SU-DHL-6 (cell line): ENCODE data around the gene STK32B.

Experiments
- H2AFZ ChIP-seq: fragments of 200-600 bp; sonication (generic); 2 replicates; pipeline ENCODE4 v1.6.1; 2014; ENCODE audit warnings: low read depth, mild to moderate bottlenecking, moderate library complexity, mixed read lengths, antibody characterized with exemption, low read length; ENCODE audit not compliant: severe bottlenecking
- H3F3A ChIP-seq: fragments of 200-600 bp; shearing (Covaris generic); 2 replicates; pipeline ENCODE4 v1.6.0; 2016; ENCODE audit warnings: antibody characterized with exemption, mild to moderate bottlenecking; ENCODE audit not compliant: insufficient read depth
- H3K27ac ChIP-seq: fragments of 200-600 bp; sonication (generic); 2 replicates; pipeline ENCODE4 v1.5.1; 2016; ENCODE audit warnings: low read depth, mild to moderate bottlenecking, low read length, moderate library complexity, mixed read lengths
- H3K27me3 ChIP-seq: fragments of 200-600 bp; sonication (generic), shearing (Covaris generic); 2 replicates; pipeline ENCODE4 v1.6.0; 2014; ENCODE audit warnings: mild to moderate bottlenecking, low read length
- H3K36me3 ChIP-seq: fragments of 200-600 bp; sonication (generic); 2 replicates; pipeline ENCODE4 v1.6.1; 2014; ENCODE audit warnings: mild to moderate bottlenecking, low read length, mixed read lengths
- H3K4me2 ChIP-seq: fragments of 300-600, 200-600 bp; shearing (Covaris generic), sonication (generic); 2 replicates; pipeline ENCODE4 v1.6.0; 2014; ENCODE audit warnings: low read length, low read depth, mild to moderate bottlenecking; ENCODE audit not compliant: poor library complexity, severe bottlenecking
- H3K4me3 ChIP-seq: fragments of 200-600 bp; sonication (generic); 2 replicates; pipeline ENCODE4 v1.5.1; 2014; ENCODE audit warnings: antibody characterized with exemption, low read length, mild to moderate bottlenecking, mixed read lengths; ENCODE audit not compliant: insufficient read depth, poor library complexity, severe bottlenecking
- H3K79me2 ChIP-seq: fragments of 200-600 bp; sonication (generic); 2 replicates; pipeline ENCODE4 v1.6.1; 2014; ENCODE audit warnings: mild to moderate bottlenecking, low read length, moderate library complexity; ENCODE audit not compliant: insufficient read depth
- H3K9ac ChIP-seq: fragments of 200-600 bp; sonication (generic); 2 replicates; pipeline ENCODE4 v1.7.0; 2014; ENCODE audit warnings: mild to moderate bottlenecking, low read length
- H3K9me2 ChIP-seq: fragments of 200-600 bp; sonication (generic); replicated peaks from 2 replicates; pipeline ENCODE4 v1.6.1; 2014; ENCODE audit warnings: low read length; ENCODE audit not compliant: insufficient read depth
- H3K9me3 ChIP-seq: fragments of 200-600 bp; sonication (generic); 2 replicates; pipeline ENCODE4 v1.6.1; 2014; ENCODE audit warnings: low read length, mixed read lengths; ENCODE audit not compliant: insufficient read depth
- H4K20me1 ChIP-seq: fragments of 200-600 bp; sonication (generic); 2 replicates; pipeline ENCODE4 v1.6.1; 2014; ENCODE audit warnings: low read depth, mild to moderate bottlenecking, antibody characterized with exemption, low read length, moderate library complexity, mixed read lengths
- CTCF ChIP-seq: fragments of 200-600 bp; sonication (generic); IDR thresholded peaks from one replicate; pipeline ENCODE4 v1.5.1; 2017; ENCODE audit warnings: antibody characterized with exemption, mild to moderate bottlenecking, low read length, moderate library complexity; ENCODE audit not compliant: insufficient read depth, poor library complexity, severe bottlenecking
- EZH2phosphoT487 ChIP-seq: fragments of 200-600 bp; sonication (generic), shearing (Covaris generic); conservative IDR thresholded peaks from 2 replicates; pipeline ENCODE4 v1.6.1; 2018; ENCODE audit warnings: mild to moderate bottlenecking, antibody characterized with exemption, low read length, moderate library complexity, mixed read lengths

STK32B gene

GRCh38 chr4:5133201-5133600 is 81.9 kb downstream of the STK32B start:
- no peak overlapping the region for H3K4me2 ChIP-seq
- no peaks in the 10 kb centered on the region for H3F3A ChIP-seq
- no peaks in the 10 kb centered on the region for H3K9me3 ChIP-seq
- no peaks in the 10 kb centered on the region for H3K9me2 ChIP-seq
- H3K36me3 ChIP-seq, result no peaks in the 10 kb centered on the region
- H3K27ac ChIP-seq, result no peak overlapping the region
- no peak for TF ChIP-seq EZH2phosphoT487
- no peak for TF ChIP-seq CTCF
- no peak overlapping the region for H2AFZ ChIP-seq
- no peaks in the 10 kb centered on the region for H3K79me2 ChIP-seq
- H3K4me3 ChIP-seq, result no peak overlapping the region
- H3K9ac ChIP-seq, result no peak overlapping the region
- H3K27me3 ChIP-seq, result no peaks in the 10 kb centered on the region
- H4K20me1 ChIP-seq, result no peaks in the 10 kb centered on the region

DNA sequence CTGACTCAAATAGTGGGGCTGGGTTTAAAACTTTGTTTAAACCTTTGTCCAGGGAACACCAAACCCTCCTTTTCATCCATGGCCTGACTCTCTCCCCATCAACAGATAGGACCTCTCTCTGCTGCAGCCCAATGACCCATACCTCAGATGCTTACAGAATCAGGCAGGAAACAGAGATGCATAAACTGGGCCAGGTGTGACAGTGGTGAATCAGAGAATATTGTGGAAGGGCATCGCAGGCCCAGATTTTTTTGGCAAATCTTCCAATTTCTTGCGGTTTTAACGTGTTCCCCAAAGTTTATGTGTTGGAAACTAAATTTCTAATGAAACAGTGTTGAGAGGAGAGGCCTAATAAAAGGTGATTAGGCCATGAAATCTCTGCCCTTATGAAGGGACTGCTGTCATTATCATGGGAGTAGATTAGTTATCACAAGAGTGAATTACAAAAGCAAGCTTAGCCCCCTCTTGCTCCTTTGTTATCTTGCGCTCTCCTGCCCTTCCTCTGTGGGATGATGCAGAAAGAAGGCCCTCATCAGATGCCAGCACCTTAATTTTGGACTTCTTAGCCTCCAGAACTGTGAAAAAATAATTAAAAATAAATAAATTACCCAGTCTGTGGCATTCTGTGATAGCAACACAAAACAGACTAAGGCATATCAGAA is 82.8 kb downstream of the STK32B start:
- Histone ChIP-seq H3K27me3 (no peaks in the 10 kb centered on the region), H3K9ac (no peak overlapping the region), H3K79me2 (no peaks in the 10 kb centered on the region), H3K4me3 (no peak overlapping the region), H3K27ac (no peak overlapping the region), H3K9me2 (no peaks in the 10 kb centered on the region), H3K4me2 (no peak overlapping the region), H3K36me3 (no peaks in the 10 kb centered on the region), H3K9me3 (no peaks in the 10 kb centered on the region), H2AFZ (no peak overlapping the region), H4K20me1 (no peaks in the 10 kb centered on the region), H3F3A (no peaks in the 10 kb centered on the region)
- no peak for TF ChIP-seq CTCF
- no peak for TF ChIP-seq EZH2phosphoT487

- H3K4me3 ChIP-seq, result no peak overlapping the region
- H3K9ac ChIP-seq, result no peak overlapping the region
- H2AFZ ChIP-seq, result no peak overlapping the region
- H3K27ac ChIP-seq, result no peak overlapping the region
- H3K4me2 ChIP-seq, result no peak overlapping the region
- no peaks in the 10 kb centered on the region for H3K9me3 ChIP-seq
- no peaks in the 10 kb centered on the region for H3K9me2 ChIP-seq
- H3K27me3 ChIP-seq, result no peaks in the 10 kb centered on the region
- no peaks in the 10 kb centered on the region for H4K20me1 ChIP-seq
- no peaks in the 10 kb centered on the region for H3K36me3 ChIP-seq
- TF ChIP-seq EZH2phosphoT487 (no peak), CTCF (no peak)
- H3F3A ChIP-seq, result no peaks in the 10 kb centered on the region
- H3K79me2 ChIP-seq, result no peaks in the 10 kb centered on the region
Measured at GRCh38 chr4:5134620-5135019, 83.3 kb downstream of the STK32B start.
